ENCODE results near the gene FAF1. TPM values are rescaled to one million over a fixed set of nuclear protein-coding genes. Genes with fewer than 3 reads are reported as not detected.

FAF1 gene
- total RNA-seq, 1 experiment from 2014 or later, result 73.2 TPM

GRCh38 chr1:50420689-50421365 is 539.2 kb downstream of the FAF1 start:
- no peak for DNase-seq (ENCODE audit: low read depth, low spot score)
- H3K4me3 ChIP-seq (replicated peaks in 1 of 2; ENCODE audit: low read depth in 1 of 2, low read length in 2 of 2), result no peak overlapping the region
- H3K79me2 ChIP-seq (ENCODE audit: insufficient read depth, low read length), result no peaks in the 10 kb centered on the region
- H3K9ac ChIP-seq (ENCODE audit: low read length), result no peak overlapping the region
- no peaks in the 10 kb centered on the region for H3K4me1 ChIP-seq (ENCODE audit: control insufficient read depth in 1 of 2, insufficient read depth in 2 of 2, low read length in 2 of 2)
- intact Hi-C loops (cut with micrococcal nuclease), result no loop called here
- H2AFZ ChIP-seq (ENCODE audit: low read depth, low read length, poor library complexity, severe bottlenecking), result no peak overlapping the region
- H3K9me3 ChIP-seq (ENCODE audit: control insufficient read depth in 1 of 2, insufficient read depth in 1 of 2, low read depth in 1 of 2, low read length in 2 of 2), result no peaks in the 10 kb centered on the region
- TF ChIP-seq EZH2phosphoT487 (IDR thresholded peaks at IDR 0.05; ENCODE audit: borderline replicate concordance) (no peak), FOSL1 (IDR thresholded peaks at IDR 0.05; ENCODE audit: low read depth) (no peak), EGR1 (IDR thresholded peaks at IDR 0.05; ENCODE audit: low read depth) (no peak), POLR2AphosphoS5 (IDR thresholded peaks at IDR 0.05; ENCODE audit: low read depth, low read length) (no peak), ATF3 (IDR thresholded peaks at IDR 0.05) (no peak), SP1 (IDR thresholded peaks at IDR 0.05; ENCODE audit: low read depth) (no peak), POLR2A (IDR thresholded peaks at IDR 0.05; ENCODE audit: borderline replicate concordance, extremely low read depth, insufficient read depth, insufficient read length) (no peak)
- no peaks in the 10 kb centered on the region for H3K9me2 ChIP-seq (ENCODE audit: insufficient read depth)
- ChIA-PET POLR2A (no interaction called here), CTCF (no interaction called here), RAD21 (ENCODE audit: low non-redundant PET in 1 of 2, low total read pairs in 2 of 2, uncharacterized antibody in 2 of 2, unreplicated experiment in 2 of 2) (no interaction called here)
- no peak for ATAC-seq
- no peak overlapping the region for H3K27ac ChIP-seq (ENCODE audit: low read depth, low read length)
- no peaks in the 10 kb centered on the region for H3K27me3 ChIP-seq (ENCODE audit: insufficient read depth, low read length)
- BruUV-seq (replicated peaks), result no TSS peak
- no peaks in the 10 kb centered on the region for H3K36me3 ChIP-seq (ENCODE audit: control insufficient read depth in 1 of 2, insufficient read depth in 2 of 2, low read length in 2 of 2)
- no peak overlapping the region for H3K4me2 ChIP-seq (ENCODE audit: low read length)
- no peaks in the 10 kb centered on the region for H4K20me1 ChIP-seq (ENCODE audit: insufficient read depth)

DNA sequence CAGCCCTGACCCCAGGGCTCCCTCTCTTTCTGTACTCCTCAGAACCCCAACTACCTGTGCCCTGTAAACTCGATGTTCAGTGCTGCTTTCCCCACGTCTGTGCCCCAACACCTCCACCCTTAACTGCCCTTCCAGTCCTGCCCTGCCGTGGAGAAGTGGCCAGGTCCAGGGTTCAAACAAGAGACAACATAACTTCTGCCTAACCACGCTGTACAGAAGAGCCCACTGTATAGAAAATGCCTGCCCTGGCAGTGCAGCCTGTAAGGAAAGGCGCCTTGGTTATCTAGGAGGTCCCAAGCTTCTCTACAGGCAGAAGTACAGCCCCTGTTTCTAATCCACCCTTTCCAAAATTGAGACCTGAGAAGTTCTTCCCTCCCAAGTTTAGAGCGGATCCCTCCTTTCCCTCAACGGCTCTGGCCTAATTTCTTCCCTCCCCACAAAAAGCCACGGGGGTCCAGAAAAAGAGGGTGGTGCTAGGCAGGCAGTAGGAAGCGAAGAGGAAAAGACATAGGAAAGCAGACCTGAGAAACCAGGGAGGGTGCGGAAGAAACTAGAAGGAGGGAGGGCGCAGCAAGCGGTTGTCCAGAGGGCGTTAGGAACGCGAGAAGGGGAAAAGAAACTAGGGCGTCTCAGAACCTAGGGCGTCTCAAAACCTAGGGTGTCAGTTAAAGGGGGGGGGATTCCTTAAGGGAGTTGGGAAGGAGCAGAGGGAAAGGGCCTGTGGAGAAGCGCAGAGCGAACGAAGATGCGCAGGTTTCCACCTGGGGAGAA is 540.0 kb downstream of the FAF1 start:
- no peaks in the 10 kb centered on the region for H3K4me1 ChIP-seq (ENCODE audit: control insufficient read depth in 1 of 2, insufficient read depth in 2 of 2, low read length in 2 of 2)
- no peak overlapping the region for H3K4me2 ChIP-seq (ENCODE audit: low read length)
- no peaks in the 10 kb centered on the region for H3K79me2 ChIP-seq (ENCODE audit: insufficient read depth, low read length)
- no peaks in the 10 kb centered on the region for H4K20me1 ChIP-seq (ENCODE audit: insufficient read depth)
- H3K4me3 ChIP-seq (replicated peaks in 1 of 2; ENCODE audit: low read depth in 1 of 2, low read length in 2 of 2), result no peak overlapping the region
- H3K27me3 ChIP-seq (ENCODE audit: insufficient read depth, low read length), result no peaks in the 10 kb centered on the region
- H3K9me2 ChIP-seq (ENCODE audit: insufficient read depth), result no peaks in the 10 kb centered on the region
- H3K36me3 ChIP-seq (ENCODE audit: control insufficient read depth in 1 of 2, insufficient read depth in 2 of 2, low read length in 2 of 2), result no peaks in the 10 kb centered on the region
- no peaks in the 10 kb centered on the region for H3K9me3 ChIP-seq (ENCODE audit: control insufficient read depth in 1 of 2, insufficient read depth in 1 of 2, low read depth in 1 of 2, low read length in 2 of 2)
- RAD21 ChIA-PET (ENCODE audit: low non-redundant PET in 1 of 2, low total read pairs in 2 of 2, uncharacterized antibody in 2 of 2, unreplicated experiment in 2 of 2), result no interaction called here
- BruUV-seq (replicated peaks), result no TSS peak
- no peak overlapping the region for H3K27ac ChIP-seq (ENCODE audit: low read depth, low read length)
- CTCF ChIA-PET, result no interaction called here
- intact Hi-C loops (cut with micrococcal nuclease), result no loop called here
- ATAC-seq, result no peak
- no peak overlapping the region for H3K9ac ChIP-seq (ENCODE audit: low read length)
- no peak for DNase-seq (ENCODE audit: low read depth, low spot score)
- TF ChIP-seq EZH2phosphoT487 (IDR thresholded peaks at IDR 0.05; ENCODE audit: borderline replicate concordance), result no peak
- no peak for TF ChIP-seq ZNF274 (IDR thresholded peaks at IDR 0.05; ENCODE audit: low read depth, low read length)
- no peak for TF ChIP-seq REST (IDR thresholded peaks at IDR 0.05; ENCODE audit: low read depth)
- no peak for TF ChIP-seq TCF7L2 (IDR thresholded peaks at IDR 0.05; ENCODE audit: borderline replicate concordance, extremely low read depth, insufficient read depth, insufficient read length)
- TF ChIP-seq, protein P1, sequence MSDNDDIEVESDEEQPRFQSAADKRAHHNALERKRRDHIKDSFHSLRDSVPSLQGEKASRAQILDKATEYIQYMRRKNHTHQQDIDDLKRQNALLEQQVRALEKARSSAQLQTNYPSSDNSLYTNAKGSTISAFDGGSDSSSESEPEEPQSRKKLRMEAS (IDR thresholded peaks at IDR 0.05), result no peak
- POLR2A ChIA-PET, result no interaction called here
- H2AFZ ChIP-seq (ENCODE audit: low read depth, low read length, poor library complexity, severe bottlenecking), result no peak overlapping the region
